HG02970 (cell line): ENCODE measurements around the gene NOL4L.

Experiments used
- ATAC-seq: cut with Tn5 transposase; IDR thresholded peaks from one replicate; pipeline ENCODE4 v1.9.1; 2021; ENCODE audit warnings: mild to moderate bottlenecking, moderate library complexity, moderate number of reproducible peaks; ENCODE audit not compliant: unreplicated experiment, low FRiP score

The NOL4L gene

DNA sequence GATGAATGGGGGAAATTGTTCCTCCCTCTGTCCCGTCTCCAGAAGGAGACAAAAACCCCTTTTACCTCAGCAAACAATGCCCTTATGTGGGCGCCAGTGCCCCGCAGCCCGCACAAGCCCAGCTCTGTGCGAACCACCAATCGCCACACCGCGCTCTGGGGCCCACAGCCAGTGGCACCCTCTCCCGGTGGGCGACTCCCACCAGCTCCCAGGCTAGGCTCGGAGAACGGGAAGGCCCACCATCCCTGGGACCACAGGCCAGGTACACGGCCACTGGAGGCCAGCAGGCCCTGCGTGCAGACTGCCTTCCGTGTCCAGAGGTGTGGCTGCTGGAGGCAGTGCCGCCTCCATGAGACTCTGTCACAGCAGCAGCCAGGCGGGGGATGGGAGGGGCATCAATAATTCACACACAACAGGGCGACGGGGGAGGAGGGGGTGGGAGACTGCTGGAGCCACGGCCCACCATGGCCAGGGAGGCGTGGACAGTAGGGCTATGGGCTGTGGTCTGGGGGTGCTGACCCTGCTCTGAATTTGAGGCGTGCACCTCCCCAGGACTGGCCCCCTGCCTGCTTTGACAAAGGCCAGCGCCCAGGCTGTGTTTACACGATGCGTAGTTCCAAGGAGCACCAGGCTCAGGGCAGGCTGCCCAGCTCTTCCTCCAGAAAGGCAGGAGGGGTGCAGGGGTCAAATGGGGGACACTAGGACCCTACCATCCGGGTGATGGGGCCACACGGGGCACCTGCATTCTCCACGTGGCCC is 121.3 kb downstream of the NOL4L start:
- no peak for ATAC-seq

DNA sequence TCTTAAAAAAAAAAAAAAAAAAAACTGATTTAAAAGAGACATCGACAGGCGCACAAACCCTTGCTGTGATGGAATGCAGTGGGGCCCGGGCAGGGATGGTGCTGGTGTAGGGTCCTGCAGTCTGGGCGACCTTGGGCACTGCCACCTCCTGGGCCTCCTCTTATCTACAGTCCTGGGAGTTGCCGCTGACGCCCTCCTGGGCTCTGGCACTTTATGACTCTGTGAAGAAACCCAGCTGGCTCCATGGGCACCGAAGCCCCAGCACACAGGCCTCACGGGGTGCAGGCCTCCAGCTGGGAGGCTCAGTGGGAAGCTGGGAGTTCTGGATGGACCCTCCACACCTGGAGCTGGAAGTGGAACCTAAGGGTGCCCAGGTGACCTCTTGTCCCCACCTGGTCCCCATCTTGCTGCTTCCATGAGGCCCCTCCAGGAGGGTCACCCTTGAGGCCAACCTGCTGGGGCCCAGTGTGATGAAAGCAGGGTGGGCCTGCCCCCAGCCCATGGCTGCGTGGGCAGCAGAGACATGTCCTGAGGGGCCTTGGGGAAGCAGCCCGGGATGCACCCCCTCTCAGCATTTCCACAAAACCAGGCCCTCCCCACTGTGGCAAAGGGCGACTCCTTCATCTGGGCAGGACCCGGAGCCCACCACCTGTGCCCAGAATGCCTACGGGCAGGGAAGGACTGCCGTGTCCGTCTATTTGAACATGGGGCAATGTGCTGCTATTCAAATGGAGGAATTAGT is 122.1 kb downstream of the NOL4L start:
- no peak for ATAC-seq

DNA sequence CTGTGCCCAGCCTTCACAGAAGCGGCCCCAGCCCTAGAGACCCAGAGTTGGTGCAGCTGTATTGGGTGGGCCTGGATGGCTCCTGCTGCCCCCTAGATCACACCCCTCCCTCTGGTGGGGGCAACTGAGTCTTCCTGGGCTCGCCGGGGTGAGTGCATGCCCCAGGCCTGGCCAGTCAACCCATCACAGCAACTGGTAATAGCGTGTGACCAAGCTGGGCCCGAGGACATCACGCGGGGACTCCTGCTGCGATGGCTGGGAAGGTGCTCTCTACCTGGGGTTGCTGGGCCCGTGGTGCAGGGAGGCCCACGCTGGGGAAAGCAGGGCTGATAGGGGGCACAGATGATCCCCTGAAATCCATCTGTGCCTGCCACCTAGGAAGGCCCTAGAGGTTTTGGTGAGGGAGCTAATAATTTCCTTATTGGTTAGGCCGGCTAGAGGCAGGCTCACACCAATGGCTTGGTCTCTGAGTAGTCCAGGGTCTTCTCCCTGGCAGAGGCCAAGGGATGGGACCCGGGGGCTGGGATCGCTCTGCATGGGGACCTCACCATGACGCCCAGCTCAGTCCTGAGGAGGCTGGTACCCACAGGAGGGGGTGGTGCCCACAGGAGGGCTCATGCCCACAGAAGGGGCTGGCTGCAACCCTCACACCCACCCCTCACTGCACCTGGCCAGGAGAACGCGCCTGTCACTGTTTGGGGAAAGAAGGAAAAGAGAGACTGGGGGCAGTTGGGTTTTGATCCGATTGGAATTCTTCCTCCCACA is 123.1 kb downstream of the NOL4L start:
- ATAC-seq: no peak

DNA sequence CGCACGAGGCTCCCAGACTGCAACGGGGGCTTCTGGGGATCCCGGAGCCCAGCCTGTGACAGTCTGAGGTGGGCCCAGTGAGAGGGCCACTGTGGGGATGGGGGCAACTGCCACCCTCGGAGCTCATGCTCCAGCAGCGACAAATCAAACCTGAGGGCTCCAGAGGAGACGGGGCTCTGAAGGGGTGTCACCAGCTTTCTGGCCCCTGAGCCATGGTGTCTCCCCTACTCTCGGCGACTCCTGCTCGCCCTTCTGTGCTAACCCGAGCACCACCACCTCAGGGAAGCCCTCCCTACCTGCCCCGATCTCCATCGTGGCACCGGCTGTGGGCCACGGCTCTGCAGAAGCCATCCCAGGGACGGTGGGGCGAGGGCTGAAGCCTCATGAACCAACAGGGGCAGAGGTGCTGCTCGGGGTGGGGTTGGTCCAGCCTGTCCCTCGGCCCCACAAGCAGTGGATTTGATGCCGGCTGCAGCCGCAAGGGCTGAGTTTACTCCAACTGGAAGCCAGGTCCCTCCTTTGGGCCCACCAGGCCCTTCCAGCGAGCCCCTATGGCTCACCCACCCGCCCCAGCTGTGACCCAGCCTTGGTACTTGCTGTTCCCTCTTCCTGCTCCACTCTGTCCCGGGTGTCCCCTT is 124.3 kb downstream of the NOL4L start:
- no peak for ATAC-seq

DNA sequence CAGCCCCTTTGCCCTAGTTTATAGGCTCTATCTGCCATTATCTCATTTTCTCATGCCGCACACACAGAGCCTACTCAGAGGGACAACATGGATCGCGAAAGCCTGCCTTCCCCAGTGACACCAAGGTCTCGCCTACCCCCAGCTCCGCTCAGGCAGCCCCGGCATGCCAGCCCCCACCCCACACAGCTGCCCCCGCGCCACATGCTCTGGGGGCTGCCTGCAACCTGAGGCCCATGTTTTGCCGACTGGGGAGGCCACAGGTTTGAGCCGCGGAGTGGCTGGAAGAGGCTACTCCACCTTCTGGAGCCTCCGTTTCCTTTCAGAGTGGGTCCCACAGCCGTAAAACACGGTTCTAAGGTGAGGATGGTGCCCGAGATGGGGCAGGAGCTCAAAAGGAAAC is 124.9 kb downstream of the NOL4L start:
- no peak for ATAC-seq

DNA sequence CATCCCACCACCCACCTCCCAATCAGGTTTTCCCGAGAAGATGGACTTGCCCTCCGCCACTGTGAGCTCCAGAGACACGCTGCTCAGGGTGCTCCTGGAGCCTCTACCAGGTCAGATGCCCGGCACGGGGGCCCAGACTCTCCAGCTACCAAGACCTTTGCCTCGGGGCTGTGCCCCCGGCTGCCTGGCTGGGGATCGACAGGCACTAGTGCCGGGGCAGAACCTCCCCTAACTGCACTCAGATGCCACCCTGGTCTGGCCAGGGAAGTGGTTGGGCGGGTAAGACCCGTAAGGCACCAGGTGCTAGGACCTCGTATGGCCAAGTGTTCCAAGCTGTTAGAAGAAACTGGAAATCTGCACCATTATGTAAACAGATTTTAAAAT is 126.3 kb downstream of the NOL4L start:
- ATAC-seq: no peak

DNA sequence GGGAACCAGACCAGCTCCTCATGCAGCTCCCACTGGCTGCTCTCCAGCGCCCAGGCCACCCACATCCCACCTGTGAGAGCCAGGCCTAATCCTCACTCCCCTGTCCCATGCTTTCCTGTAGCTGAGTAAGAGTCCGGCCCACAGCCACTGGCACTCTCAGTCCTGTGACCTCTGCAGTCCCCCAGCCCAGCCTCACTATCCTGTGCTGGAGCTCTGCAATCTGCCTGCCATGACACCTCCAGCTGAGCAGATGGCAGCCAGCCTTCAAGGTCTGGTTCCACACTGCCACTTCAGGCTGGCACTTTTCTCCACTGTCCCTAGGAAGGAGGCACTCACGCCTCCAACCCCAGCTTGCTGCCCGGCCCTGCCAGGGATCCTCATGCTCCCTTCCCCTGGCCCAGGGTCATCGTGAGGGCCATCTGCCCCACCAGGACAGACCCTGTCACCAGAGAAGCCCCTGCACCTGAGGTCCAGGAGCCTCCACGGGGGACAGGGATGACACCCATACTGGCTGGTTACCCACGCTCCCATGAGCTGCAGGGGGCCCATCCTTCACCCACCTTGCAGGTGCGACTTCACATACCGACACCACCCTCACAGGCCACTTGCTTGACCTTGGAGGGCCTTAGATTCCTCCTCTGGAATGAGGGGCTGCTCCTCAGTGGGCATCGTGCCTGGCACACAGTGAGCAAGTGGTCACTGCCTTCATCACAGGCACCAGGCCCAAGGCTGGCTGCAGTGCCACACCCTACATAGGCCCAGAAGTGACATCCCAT is 126.9 kb downstream of the NOL4L start:
- no peak for ATAC-seq

DNA sequence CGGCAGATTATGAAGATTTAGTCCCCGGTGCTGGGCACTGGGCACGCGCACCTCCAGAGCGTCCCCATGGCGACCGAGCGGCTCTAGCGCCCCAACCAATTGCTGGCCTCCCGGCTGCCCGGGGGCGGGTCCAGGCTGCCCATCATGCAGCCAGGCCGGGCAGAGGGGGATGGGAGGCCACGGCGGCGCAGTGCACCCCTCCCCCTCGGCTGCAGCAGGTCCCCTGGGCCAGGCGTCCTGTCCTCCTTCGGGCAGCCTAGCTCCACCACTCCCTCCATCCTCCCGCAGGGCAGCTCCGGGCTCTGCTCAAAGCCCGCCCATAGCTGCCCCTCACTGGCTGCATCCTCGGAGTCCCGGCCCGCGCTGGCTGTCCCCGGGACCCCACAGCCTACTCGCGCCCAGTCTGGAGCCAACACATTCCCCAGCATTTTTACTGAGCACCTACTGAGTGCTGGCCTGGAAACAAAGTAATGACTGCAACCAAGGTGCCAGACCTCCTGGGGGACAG is 127.6 kb downstream of the NOL4L start:
- ATAC-seq: no peak

DNA sequence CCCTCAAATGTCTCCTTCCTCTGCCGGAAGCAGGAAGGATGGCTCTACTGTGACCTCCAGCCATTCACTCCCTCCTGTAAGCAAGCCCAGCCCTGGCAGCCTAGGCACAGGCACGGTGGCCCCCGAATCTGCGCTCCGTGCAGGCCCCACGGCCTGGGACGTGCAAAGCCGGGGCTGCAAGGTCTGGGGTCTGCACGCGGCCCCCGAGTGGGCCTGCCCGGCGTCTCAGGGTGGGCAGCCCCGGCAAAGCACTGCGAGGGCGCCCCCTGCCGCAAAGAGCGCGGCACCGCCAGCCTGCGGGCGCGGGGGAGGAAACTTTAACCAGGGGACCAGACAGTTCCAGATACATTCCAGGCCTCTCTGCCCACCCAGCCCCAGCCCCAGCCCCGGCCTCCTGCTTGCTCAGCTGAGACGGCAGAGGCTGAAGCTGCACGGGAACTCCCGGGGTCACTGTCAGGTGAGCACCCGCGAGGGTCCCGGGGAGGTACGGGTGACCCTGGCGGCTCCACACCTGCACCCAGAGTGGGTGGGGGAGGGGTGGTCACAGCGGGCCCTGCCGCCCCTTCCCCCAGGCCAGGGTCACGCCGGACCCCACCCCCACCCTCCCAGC is 128.2 kb downstream of the NOL4L start:
- no peak for ATAC-seq

DNA sequence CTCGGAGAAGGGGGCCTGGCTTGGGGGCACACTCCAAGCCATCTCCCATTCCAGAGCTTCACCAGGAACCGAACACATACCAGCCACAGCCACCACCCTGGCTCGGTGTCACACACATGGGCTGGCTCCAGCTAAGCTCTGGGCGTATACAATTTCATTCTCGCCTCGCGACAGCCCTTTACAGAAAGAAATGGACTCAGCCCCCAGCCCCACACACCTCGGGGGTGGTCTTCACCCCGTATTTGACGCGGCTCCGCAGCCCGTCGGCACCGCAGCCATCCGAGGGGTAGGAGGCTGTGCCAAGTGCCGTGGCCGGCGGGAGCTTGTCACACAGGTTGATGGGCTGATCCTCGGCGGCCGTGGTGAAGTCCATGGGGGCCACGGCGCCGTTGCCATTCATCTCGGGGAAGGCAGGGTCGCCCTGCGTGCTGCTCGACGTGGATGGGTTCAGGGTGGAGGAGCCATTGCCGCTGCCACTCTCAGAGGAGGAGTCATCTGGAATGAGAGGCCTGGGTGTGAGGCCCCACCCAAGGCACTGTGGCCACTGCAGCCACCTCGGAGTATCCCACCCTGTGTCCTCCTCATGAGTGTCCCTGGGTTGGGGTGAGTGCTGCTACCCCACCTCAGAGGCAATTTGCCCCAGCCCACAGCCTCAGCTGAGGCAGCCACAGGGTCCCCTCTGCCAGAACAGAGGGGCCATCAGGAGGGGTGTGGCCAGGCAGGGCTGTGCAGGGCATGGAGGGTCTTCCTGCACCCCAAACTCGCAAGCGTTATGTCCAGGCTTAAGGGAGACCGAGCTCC is 129.0 kb downstream of the NOL4L start:
- no peak for ATAC-seq

DNA sequence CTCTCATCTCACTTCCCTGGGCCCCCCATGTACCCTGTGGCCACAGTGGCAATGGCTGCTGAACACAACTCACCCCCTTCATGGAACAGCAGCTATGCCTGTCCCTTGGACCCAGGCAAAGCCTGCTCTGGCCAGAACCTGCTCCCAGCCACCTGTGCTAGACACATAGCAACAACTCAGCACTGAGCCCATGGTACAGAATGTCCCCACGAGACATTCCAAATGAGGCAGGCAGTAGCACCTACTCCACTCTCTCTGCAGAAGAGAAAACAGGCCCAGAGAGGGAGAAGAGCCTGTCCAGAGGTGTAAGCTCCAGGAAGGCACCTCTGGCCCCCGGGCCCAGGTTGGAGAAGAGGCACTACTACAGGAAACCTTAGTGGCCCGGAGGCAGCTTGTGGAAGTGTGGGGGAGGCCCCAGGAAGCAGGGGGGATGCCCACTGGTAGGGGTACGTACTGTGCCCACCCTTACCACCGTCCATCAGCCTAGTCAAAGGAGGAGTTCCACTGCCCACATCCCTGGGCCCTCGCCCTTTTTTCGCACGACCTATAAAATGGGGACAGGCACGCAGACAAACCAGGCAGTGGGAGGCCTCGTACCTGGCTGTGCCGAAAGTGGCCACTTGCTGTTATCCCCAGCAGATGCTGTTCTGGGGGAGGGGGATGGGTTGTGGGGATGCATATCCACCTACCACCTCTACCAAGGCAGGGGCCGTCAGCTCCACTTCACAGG is 129.8 kb downstream of the NOL4L start:
- ATAC-seq: no peak

DNA sequence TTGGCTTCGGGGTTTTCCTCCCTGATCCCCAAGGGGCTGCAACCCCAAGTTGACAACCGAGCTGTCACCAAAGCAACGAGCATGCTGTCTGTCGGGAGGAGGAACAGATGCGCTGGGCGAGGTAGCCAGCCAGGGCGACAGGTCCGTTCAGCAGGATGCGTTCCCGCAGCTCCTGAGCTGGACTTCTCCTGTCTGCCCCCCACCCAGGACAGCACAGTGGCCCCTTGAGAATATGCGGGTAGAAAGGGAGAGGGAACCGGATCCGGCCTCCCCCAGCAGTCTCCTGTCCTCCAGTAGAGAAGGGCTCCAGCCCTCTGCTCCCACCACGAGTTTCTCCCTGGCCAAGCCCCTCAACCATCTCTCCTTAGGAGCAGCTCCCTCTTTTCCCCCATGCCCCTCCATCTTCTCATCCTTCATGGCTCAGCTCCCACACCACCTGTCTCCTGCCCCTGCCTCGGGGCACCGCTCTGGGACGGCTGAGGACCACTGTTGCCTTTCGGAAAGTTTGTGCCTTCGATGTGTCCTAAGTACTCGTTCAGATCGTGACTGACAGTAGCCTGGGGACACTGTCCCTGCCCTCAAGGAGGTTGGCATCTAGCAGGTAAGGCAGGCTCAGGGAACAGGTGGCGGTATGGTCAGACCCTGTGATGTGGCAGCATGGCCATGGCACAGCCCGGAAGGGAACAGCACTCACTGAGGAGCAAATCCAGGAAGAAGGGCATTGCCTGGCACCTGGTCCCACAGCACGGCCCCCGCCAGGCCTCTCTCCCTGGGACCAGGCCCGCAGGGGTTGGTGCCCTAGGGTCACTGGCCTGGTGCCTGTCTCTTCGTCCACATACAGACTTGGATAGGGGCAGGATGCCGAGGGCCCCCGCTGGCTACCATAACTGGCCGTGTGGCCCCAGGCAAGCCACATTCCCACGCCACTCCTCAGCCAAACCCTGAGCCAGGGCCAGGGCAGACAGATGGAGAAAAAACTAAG is 130.7 kb downstream of the NOL4L start:
- no peak for ATAC-seq

DNA sequence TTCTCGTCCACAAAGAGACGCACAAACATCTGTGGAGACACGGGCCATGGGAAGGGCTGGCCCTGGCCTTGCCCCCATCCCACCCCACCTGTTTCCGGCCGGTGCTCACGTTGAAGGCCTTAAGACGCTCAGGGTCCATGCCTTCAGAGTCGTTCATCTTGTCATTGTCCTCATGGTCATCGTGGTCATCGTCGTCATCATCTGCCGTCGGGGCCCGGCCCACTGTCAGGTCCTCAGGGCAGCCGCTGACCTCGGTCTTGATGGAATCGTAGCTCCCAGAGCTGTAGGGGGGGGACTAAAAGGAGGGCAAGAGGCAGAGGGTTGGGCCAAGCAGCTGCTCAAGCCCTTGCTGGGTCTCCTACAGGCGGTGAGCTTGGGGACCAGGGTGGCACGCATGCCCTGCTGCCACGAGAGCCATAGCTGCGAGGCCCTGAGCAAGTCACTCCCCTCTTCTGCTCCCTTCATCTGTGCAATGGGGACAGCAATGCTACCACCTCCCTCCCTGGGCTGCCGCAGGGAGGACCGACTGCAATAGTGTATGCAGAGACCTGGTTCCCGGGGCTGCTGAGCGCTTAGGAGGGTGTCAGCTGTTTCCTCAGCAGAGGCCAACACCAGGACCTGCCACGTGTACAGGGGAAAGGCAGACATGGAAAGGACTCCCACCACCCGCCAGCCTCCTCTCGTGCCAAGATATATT is 131.5 kb downstream of the NOL4L start:
- no peak for ATAC-seq

DNA sequence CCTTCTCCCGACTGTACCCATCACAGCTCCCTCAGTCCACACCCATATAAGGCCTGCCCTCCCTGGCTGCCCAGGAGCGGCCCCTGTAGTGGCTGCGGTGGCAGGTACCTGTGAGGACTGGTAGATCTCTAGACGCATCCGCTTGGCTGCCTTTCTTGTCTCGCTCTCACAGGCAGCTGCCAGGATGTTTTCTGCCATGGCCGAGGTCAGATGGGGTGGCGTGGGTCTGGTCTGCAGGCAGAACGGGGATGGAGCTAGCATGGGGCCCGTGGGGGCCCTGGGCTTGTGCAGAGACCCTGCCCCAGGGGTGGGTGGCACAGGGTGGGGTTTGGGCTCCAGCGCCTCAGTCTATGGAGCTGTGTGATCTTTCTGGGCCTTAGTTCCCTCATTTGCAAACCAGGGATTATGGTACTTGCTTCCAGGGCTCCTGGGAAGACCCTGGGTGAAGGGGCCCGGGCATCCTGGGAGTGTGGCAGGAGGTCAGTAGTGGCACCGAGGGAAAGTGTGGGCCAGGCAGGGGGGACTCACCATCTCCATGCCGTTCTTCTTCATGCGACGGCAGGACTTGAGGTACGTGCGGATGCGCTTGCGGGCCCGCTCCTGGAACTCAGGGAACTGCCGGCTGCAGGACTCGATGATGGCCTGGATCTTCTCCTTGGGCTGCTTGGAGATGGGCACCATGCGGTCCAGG is 132.2 kb downstream of the NOL4L start:
- no peak for ATAC-seq

DNA sequence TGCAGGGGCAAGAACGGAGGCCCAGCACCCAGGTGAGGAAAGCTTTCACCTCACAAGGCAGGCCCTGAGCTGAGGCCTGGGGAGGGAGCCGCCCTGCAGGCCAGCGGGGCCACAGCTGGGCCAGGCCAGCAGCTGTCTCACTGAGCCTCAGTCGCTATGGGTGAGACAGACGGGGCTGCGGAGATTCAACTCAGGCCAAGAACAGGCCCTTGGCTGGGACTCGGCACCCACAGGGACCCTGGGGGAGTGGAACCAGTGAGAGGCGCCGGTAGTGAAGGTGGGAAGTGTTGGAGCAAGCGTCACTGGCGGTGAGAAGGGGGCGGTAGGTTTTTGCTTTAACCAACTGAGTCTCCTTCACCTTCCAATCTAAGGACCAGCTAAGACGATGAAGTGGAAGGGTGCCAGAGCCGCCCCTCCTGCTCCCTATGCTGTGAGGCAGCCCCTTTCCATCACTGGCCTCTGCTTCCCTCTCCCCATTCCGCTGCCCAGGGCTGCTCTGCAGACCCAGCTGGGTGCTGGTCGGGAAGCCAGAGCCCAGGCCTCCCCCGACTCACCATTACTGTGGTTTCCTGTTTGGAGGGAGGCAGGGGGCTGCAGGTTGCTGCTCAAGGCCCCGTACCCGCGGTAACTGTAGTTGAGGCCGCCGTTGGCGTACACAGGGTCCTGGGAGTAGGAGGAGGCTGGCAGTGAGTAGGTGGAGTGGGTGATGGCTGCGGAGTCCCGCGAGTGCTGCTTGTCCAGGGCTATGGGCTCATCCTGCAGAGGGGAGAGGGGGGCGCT is 133.3 kb downstream of the NOL4L start:
- no peak for ATAC-seq
